ENCODE results near the gene MINDY2. TPM values are rescaled to one million over a fixed set of nuclear protein-coding genes. Genes with fewer than 3 reads are reported as not detected.
"Not testable (repeated sequence)": the region's sequence is repeated elsewhere in the genome, so short reads cannot be mapped to it uniquely, and the experiment has no call there.

MINDY2 gene
- total RNA-seq, 1 donor, result 19.9 TPM

GRCh38 chr15:58764468-58764867 lies 6.6 kb upstream of the MINDY2 start:
- H2AFZ ChIP-seq (ENCODE audit: low read length), result no peak overlapping the region
- H3K4me2 ChIP-seq (ENCODE audit: insufficient read depth, low read length), result no peak overlapping the region
- H3K9me3 ChIP-seq (ENCODE audit: low read depth, low read length), result no peaks in the 10 kb centered on the region
- DNase-seq (ENCODE audit: insufficient read length, low spot score, missing footprints), result no peak
- no peaks in the 10 kb centered on the region for H3K27me3 ChIP-seq (ENCODE audit: insufficient read depth, low read length)
- no peaks in the 10 kb centered on the region for H4K20me1 ChIP-seq (ENCODE audit: insufficient read depth, low read length)
- no peaks in the 10 kb centered on the region for H3K79me2 ChIP-seq (ENCODE audit: insufficient read depth, low read length)
- no peak overlapping the region for H3K4me3 ChIP-seq (ENCODE audit: insufficient read depth, low read length)
- H3K4me1 ChIP-seq (ENCODE audit: insufficient read depth, low read length), result no peaks in the 10 kb centered on the region
- H3K27ac ChIP-seq (ENCODE audit: low read depth, low read length), result no peak overlapping the region
- TF ChIP-seq CTCF (IDR thresholded peaks at IDR 0.05; ENCODE audit: extremely low read depth, low read depth, low read length), result no peak
- no peaks in the 10 kb centered on the region for H3K36me3 ChIP-seq (ENCODE audit: insufficient read depth, low read length)

- TF ChIP-seq CTCF (IDR thresholded peaks at IDR 0.05; ENCODE audit: extremely low read depth, low read depth, low read length), result no peak
- Histone ChIP-seq H3K36me3 (ENCODE audit: insufficient read depth, low read length) (no peaks in the 10 kb centered on the region), H3K27me3 (ENCODE audit: insufficient read depth, low read length) (no peaks in the 10 kb centered on the region), H3K4me2 (ENCODE audit: insufficient read depth, low read length) (no peak overlapping the region), H3K4me1 (ENCODE audit: insufficient read depth, low read length) (peaks cover 6% of the 10 kb centered on the region), H3K9me3 (ENCODE audit: low read depth, low read length) (no peaks in the 10 kb centered on the region), H3K79me2 (ENCODE audit: insufficient read depth, low read length) (no peaks in the 10 kb centered on the region), H2AFZ (ENCODE audit: low read length) (no peak overlapping the region), H3K27ac (ENCODE audit: low read depth, low read length) (no peak overlapping the region), H4K20me1 (ENCODE audit: insufficient read depth, low read length) (no peaks in the 10 kb centered on the region), H3K4me3 (ENCODE audit: insufficient read depth, low read length) (no peak overlapping the region)
- DNase-seq (ENCODE audit: insufficient read length, low spot score, missing footprints), result no peak
Measured at GRCh38 chr15:58766290-58766689, 4.8 kb upstream of the MINDY2 start.

- H3K27me3 ChIP-seq (ENCODE audit: insufficient read depth, low read length); H2AFZ ChIP-seq (ENCODE audit: low read length); H3K27ac ChIP-seq (ENCODE audit: low read depth, low read length); H3K4me3 ChIP-seq (ENCODE audit: insufficient read depth, low read length); DNase-seq (ENCODE audit: insufficient read length, low spot score, missing footprints); H3K4me2 ChIP-seq (ENCODE audit: insufficient read depth, low read length); H3K36me3 ChIP-seq (ENCODE audit: insufficient read depth, low read length); H4K20me1 ChIP-seq (ENCODE audit: insufficient read depth, low read length); H3K9me3 ChIP-seq (ENCODE audit: low read depth, low read length): not testable (repeated sequence)
- peaks cover 16% of the 10 kb centered on the region for H3K4me1 ChIP-seq (ENCODE audit: insufficient read depth, low read length)
- H3K79me2 ChIP-seq (ENCODE audit: insufficient read depth, low read length), result peaks cover 21% of the 10 kb centered on the region
Measured at GRCh38 chr15:58768601-58769004, 2.5 kb upstream of the MINDY2 start.

- no peaks in the 10 kb centered on the region for H3K9me3 ChIP-seq (ENCODE audit: low read depth, low read length)
- peak; percentile 26 for TF ChIP-seq CTCF (IDR thresholded peaks at IDR 0.05; ENCODE audit: extremely low read depth, low read depth, low read length)
- no peaks in the 10 kb centered on the region for H3K27me3 ChIP-seq (ENCODE audit: insufficient read depth, low read length)
- H2AFZ ChIP-seq (ENCODE audit: low read length), result peak overlapping the region; percentile 89
- H4K20me1 ChIP-seq (ENCODE audit: insufficient read depth, low read length), result peaks cover 18% of the 10 kb centered on the region
- H3K4me3 ChIP-seq (ENCODE audit: insufficient read depth, low read length), result peak overlapping the region; percentile 97
- peaks cover 39% of the 10 kb centered on the region for H3K79me2 ChIP-seq (ENCODE audit: insufficient read depth, low read length)
- no peaks in the 10 kb centered on the region for H3K36me3 ChIP-seq (ENCODE audit: insufficient read depth, low read length)
- peak overlapping the region; percentile 94 for H3K27ac ChIP-seq (ENCODE audit: low read depth, low read length)
- peak overlapping the region; percentile 95 for H3K4me2 ChIP-seq (ENCODE audit: insufficient read depth, low read length)
- peak; percentile 92 for DNase-seq (ENCODE audit: insufficient read length, low spot score, missing footprints)
- peaks cover 19% of the 10 kb centered on the region for H3K4me1 ChIP-seq (ENCODE audit: insufficient read depth, low read length)
Measured at GRCh38 chr15:58770519-58770856, 614 bp upstream of the MINDY2 start.
